MM.1S (cell line): ENCODE measurements around the gene CAPN5.

Experiments
- DNase-seq: peaks from one replicate; pipeline ENCODE4 v3.0.0-alpha.2; 2015
- H2AFZ ChIP-seq: fragments of 300-600 bp; sonication (generic); 2 replicates; pipeline ENCODE4 v1.6.0; 2016; ENCODE audit warnings: antibody characterized with exemption, low read length
- H3F3A ChIP-seq: fragments of 300-600 bp; sonication (generic); 2 replicates; pipeline ENCODE4 v1.6.1; 2016; ENCODE audit warnings: mild to moderate bottlenecking, antibody characterized with exemption, low read length, moderate library complexity, mixed read lengths; ENCODE audit not compliant: insufficient read depth
- H3K27ac ChIP-seq: fragments of 300-600 bp; sonication (generic); 2 replicates; pipeline ENCODE4 v1.5.1; 2016; ENCODE audit warnings: mild to moderate bottlenecking, low read length
- H3K27me3 ChIP-seq: fragments of 300-600 bp; sonication (generic); replicated peaks from 2 replicates; pipeline ENCODE4 v1.6.0; 2016; ENCODE audit warnings: low read length; ENCODE audit not compliant: insufficient read depth
- H3K36me3 ChIP-seq: fragments of 300-600 bp; sonication (generic); replicated peaks from 2 replicates; pipeline ENCODE4 v1.6.1; 2016; ENCODE audit warnings: mild to moderate bottlenecking, low read length, mixed read lengths; ENCODE audit not compliant: insufficient read depth
- H3K4me1 ChIP-seq: fragments of 300-600 bp; sonication (generic); 2 replicates; pipeline ENCODE4 v1.6.1; 2016; ENCODE audit warnings: low read length, mixed read lengths
- H3K4me2 ChIP-seq: fragments of 300-600 bp; sonication (generic); 2 replicates; pipeline ENCODE4 v1.6.0; 2016; ENCODE audit warnings: low read depth, low read length
- H3K4me3 ChIP-seq: fragments of 300-600 bp; sonication (generic); 2 replicates; pipeline ENCODE4 v1.5.1; 2016; ENCODE audit warnings: low read length, mixed read lengths
- H3K79me2 ChIP-seq: fragments of 300-600 bp; sonication (generic); 2 replicates; pipeline ENCODE4 v1.6.1; 2016; ENCODE audit warnings: mixed run types, low read length, mixed read lengths
- H3K9ac ChIP-seq: fragments of 300-600 bp; sonication (generic); 2 replicates; pipeline ENCODE4 v1.6.1; 2016; ENCODE audit warnings: low read length, mixed read lengths
- H3K9me2 ChIP-seq: fragments of 300-600 bp; sonication (generic); replicated peaks from 2 replicates; pipeline ENCODE4 v1.6.1; 2016; ENCODE audit warnings: mild to moderate bottlenecking, low read length, mixed read lengths; ENCODE audit not compliant: insufficient read depth
- H3K9me3 ChIP-seq: fragments of 300-600 bp; sonication (generic); replicated peaks from 2 replicates; pipeline ENCODE4 v1.6.1; 2016; ENCODE audit warnings: mild to moderate bottlenecking, low read length, mixed read lengths; ENCODE audit not compliant: insufficient read depth
- H4K20me1 ChIP-seq: fragments of 300-600 bp; sonication (generic); 2 replicates; pipeline ENCODE4 v1.6.1; 2016; ENCODE audit warnings: mild to moderate bottlenecking, low read length, moderate library complexity, mixed read lengths; ENCODE audit not compliant: insufficient read depth
- CTCF ChIP-seq: fragments of 300-600 bp; sonication (generic); IDR thresholded peaks from 2 replicates; pipeline ENCODE4 v1.5.1; 2016; ENCODE audit warnings: antibody characterized with exemption, low read length, mixed read lengths
- EZH2 ChIP-seq: fragments of 300-600 bp; sonication (generic); optimal IDR thresholded peaks from 2 replicates; pipeline ENCODE3; 2017; ENCODE audit warnings: low read depth, mild to moderate bottlenecking, antibody characterized with exemption, low read length, mixed read lengths
- EZH2phosphoT487 ChIP-seq: fragments of 300-600 bp; sonication (generic); IDR thresholded peaks from 2 replicates; pipeline ENCODE4 v1.6.1; 2018; ENCODE audit warnings: antibody characterized with exemption, low read length

Gene CAPN5

DNA sequence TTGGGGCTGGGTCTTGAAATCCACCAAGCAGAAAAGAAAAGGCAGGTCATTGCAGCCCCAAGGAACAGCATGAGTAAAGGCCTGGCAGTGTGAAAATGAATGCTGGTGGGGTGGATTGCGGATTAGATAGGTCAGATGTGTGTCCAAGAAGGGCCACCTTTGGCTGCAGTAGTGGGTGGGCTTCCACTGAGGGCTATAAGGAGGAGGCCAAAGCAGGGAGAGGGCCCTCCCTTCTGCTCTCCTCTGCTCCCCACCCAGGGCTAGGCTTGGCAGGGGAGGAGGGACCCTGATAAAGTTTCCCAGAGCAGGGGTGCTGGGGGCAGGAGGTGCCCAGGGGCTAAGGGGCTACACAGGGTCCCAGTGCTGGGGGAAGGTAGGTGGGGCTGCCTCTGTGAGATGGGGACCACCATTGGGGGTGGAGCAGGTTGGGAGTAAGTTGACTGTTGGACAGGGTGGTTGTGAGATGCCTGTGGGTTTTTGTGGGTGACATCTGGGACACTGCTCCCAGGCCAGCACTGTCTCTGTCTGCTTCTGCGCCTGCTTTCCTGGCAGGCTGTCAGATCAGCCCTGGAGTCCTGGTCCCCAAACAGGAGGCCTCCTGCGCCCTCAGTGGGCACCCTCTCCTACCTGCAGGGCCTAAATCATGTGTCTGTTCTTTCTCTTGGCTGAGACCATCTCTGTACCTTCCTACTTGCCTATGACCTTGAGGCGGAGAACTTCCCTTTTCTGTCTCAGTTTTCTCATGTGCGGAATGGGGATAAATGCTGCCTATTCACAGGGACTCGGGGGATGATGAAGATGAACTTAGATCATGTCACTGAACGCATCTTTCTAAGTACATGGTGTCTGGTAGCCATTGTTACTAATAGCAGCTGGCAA is 1.9 kb downstream of the CAPN5 start:
- H3K27ac ChIP-seq = no peak overlapping the region
- no peaks in the 10 kb centered on the region for H3K9me2 ChIP-seq
- H3K4me2 ChIP-seq = no peak overlapping the region
- no peak overlapping the region for H3K4me3 ChIP-seq
- H3K4me1 ChIP-seq = no peaks in the 10 kb centered on the region
- H3K79me2 ChIP-seq = no peaks in the 10 kb centered on the region
- H3K9ac ChIP-seq = no peak overlapping the region
- H4K20me1 ChIP-seq = no peaks in the 10 kb centered on the region
- H3K36me3 ChIP-seq = no peaks in the 10 kb centered on the region
- no peak for TF ChIP-seq EZH2
- no peak for TF ChIP-seq CTCF
- no peak for TF ChIP-seq EZH2phosphoT487
- no peak overlapping the region for H2AFZ ChIP-seq
- no peaks in the 10 kb centered on the region for H3F3A ChIP-seq
- H3K27me3 ChIP-seq = peaks cover 10% of the 10 kb centered on the region; the same call in 1 of the 2 replicates
- no peak for DNase-seq
- H3K9me3 ChIP-seq = no peaks in the 10 kb centered on the region

DNA sequence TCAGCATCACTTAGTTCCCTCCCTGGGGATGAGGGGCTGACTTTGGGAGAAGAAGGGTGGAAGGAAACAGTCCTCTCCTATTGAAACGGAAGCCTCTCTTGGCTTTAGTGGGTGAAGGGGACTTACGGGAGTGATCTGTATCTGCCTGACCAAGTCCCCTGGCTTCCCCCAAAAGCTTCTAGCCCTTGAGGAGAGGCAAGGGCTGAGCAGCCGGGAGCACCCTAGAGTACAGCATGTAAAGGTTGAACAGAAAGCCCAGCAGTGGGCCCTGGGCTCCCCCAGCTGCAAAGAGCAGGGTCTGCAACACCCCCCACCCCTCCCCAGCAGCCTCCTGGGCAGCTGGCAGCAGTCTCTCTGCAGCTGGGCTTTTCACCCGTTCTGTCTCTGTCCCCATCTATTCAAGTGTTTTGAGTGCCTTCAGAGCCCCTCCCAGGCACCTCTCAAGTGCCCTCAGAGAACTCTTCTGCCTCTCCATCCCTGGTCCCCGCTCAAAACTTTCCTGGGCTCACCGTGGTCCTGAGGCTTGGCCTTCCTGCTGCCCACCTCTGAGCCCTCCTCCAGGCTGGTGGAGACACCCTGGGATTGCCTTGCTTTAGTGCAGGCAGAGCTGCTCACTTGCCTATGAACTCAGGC is 2.7 kb downstream of the CAPN5 start:
- H3K4me1 ChIP-seq = no peaks in the 10 kb centered on the region
- no peaks in the 10 kb centered on the region for H3K9me3 ChIP-seq
- no peak overlapping the region for H2AFZ ChIP-seq
- H3K4me2 ChIP-seq = no peak overlapping the region
- H4K20me1 ChIP-seq = no peaks in the 10 kb centered on the region
- H3F3A ChIP-seq = no peaks in the 10 kb centered on the region
- H3K9ac ChIP-seq = no peak overlapping the region
- no peaks in the 10 kb centered on the region for H3K36me3 ChIP-seq
- H3K4me3 ChIP-seq = no peak overlapping the region
- H3K27me3 ChIP-seq = peaks cover 10% of the 10 kb centered on the region; the same call in 1 of the 2 replicates
- no peak for DNase-seq
- TF ChIP-seq EZH2phosphoT487 (no peak), CTCF (no peak), EZH2 (no peak)
- no peaks in the 10 kb centered on the region for H3K9me2 ChIP-seq
- no peak overlapping the region for H3K27ac ChIP-seq
- no peaks in the 10 kb centered on the region for H3K79me2 ChIP-seq

- TF ChIP-seq EZH2 (no peak), EZH2phosphoT487 (no peak), CTCF (no peak)
- Histone ChIP-seq H3K4me2 (no peak overlapping the region), H2AFZ (no peak overlapping the region), H3K36me3 (no peaks in the 10 kb centered on the region), H4K20me1 (no peaks in the 10 kb centered on the region), H3K4me3 (no peak overlapping the region), H3K79me2 (no peaks in the 10 kb centered on the region), H3K9me2 (no peaks in the 10 kb centered on the region), H3K4me1 (no peaks in the 10 kb centered on the region), H3F3A (no peaks in the 10 kb centered on the region), H3K9ac (no peak overlapping the region), H3K27ac (no peak overlapping the region), H3K27me3 (peaks cover 10% of the 10 kb centered on the region; the same call in 1 of the 2 replicates), H3K9me3 (no peaks in the 10 kb centered on the region)
- no peak for DNase-seq
Observed at GRCh38 chr11:77069969-77070582, 3.3 kb downstream of the CAPN5 start.
